ENCODE results near the gene PIEZO1.

GRCh38 chr16:88669980-88670379 lies 115.0 kb downstream of the PIEZO1 start:
- TF ChIP-seq POLR2A (IDR thresholded peaks at IDR 0.05) (no peak), CTCF (IDR thresholded peaks at IDR 0.05) (no peak)
